Loucy (cell line): ENCODE measurements around the gene HTD2.

Source experiments
- EZH2phosphoT487 ChIP-seq: fragments of 200-600 bp; IDR thresholded peaks from 2 replicates; pipeline ENCODE4 v1.6.1; 2018; ENCODE audit warnings: antibody characterized with exemption, mild to moderate bottlenecking, moderate library complexity, borderline replicate concordance
- TF ChIP-seq, protein P1 (sequence below): fragments of 200-600 bp; sonication (generic); conservative IDR thresholded peaks from 2 replicates; pipeline ENCODE4 v1.5.1; 2014; ENCODE audit warnings: mild to moderate bottlenecking, antibody characterized with exemption, low read length

DNA sequence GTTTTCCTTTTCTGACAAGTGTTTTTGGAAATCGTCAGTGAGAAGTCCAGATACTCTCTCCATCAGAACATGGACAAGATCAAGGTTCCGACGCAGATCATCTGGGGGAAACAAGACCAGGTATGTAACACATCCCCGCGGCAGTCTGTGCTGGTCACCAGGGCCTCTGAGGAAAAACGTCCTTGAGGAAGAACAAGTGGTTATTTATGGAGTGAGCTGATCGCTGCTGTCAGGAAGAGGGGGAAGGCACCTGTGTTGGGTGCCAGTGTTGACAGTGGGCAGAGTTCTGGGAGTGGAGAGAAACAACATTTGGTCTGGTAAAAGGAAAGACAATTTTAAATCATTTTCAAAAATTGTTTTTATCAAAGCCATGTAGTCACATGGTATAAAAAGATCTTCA, 21.0 kb upstream of the HTD2 start:
- TF ChIP-seq, protein P1, sequence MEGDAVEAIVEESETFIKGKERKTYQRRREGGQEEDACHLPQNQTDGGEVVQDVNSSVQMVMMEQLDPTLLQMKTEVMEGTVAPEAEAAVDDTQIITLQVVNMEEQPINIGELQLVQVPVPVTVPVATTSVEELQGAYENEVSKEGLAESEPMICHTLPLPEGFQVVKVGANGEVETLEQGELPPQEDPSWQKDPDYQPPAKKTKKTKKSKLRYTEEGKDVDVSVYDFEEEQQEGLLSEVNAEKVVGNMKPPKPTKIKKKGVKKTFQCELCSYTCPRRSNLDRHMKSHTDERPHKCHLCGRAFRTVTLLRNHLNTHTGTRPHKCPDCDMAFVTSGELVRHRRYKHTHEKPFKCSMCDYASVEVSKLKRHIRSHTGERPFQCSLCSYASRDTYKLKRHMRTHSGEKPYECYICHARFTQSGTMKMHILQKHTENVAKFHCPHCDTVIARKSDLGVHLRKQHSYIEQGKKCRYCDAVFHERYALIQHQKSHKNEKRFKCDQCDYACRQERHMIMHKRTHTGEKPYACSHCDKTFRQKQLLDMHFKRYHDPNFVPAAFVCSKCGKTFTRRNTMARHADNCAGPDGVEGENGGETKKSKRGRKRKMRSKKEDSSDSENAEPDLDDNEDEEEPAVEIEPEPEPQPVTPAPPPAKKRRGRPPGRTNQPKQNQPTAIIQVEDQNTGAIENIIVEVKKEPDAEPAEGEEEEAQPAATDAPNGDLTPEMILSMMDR = no peak
- no peak for TF ChIP-seq EZH2phosphoT487
